Activated naive CD8-positive, alpha-beta T cell treated with anti-CD3 and anti-CD28 coated beads, Interleukin-2, amount 50 U/mL, for 16 hours (primary cell): ENCODE results near the gene ITPR2.
"Not testable (repeated sequence)": the region's sequence is repeated elsewhere in the genome, so short reads cannot be mapped to it uniquely, and the experiment has no call there.

Experiments
- DNase-seq: peaks from one replicate; pipeline ENCODE4 v3.0.0-alpha.2; 2020; ENCODE audit warnings: low read depth, low spot score

Gene ITPR2

DNA sequence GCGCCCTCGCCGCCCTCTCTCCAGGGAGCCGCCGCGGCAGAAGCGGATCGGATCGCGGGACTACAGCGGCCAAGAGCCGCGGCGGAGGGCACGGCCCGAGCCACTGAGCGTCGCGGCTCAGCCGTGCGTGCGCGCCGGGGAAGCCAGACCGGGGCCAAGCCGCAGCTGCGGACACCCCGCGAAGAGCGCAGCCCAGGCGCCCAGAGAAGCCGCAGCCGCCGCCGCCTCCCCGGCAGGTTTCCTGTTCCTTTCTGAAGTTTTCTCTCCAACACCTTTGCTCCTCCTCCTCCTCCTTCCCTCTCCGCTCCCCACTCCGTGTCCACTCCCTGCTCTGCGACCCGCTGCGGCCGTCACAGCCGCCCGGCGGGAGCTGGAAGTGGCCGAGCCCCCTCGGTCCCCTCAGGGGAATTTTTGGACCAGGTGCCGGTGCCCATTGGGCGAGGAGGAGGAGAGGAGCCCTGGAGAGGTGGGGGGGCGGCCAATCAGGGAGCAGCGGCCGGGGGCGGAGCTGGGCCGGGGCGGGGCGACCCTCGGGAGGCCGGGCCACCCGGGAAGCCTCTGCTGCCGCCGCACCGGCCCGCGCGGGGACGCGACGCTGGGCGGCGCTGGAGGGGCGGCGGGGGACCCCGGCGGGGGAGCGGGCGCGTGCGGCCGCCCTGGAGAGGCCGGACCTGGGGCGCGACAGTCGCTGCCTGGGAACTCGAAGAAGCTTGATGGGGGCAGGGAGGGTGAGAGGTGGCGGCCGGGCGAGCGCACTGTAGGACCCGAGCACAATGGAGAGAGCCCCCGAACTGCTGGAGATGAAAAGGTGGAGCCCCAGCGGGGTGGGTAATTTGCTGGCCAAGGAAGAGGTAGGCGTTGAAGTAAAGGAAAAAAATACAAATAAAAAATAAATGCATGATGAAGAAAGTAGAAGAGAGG lies at the start of gene ITPR2:
TSS of gene ITPR2 (minus strand) at position 373 of the 921 bp plus-strand sequence. CDS start 413 bp downstream, outside the sequence.
- DNase-seq: peak; percentile 82

DNA sequence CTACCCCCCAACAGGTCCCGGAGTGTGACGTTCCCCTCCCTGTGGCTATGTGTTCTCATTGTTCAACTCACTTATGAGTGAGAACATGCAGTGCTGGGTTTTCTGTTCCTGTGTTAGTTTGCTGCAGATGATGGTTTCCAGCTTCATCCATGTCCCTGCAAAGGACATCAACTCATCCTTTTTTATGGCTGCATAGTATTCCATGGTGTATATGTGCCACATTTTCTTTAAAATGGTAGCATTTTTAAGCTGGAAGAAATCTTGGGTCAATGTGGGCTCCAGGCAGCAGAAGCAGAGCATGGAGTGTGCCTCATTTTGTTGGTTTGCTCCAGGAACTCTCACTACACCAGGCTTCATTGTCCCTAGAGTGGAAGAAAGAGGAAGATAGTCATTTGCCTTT lies 47.6 kb upstream of the ITPR2 start:
- DNase-seq: no peak

DNA sequence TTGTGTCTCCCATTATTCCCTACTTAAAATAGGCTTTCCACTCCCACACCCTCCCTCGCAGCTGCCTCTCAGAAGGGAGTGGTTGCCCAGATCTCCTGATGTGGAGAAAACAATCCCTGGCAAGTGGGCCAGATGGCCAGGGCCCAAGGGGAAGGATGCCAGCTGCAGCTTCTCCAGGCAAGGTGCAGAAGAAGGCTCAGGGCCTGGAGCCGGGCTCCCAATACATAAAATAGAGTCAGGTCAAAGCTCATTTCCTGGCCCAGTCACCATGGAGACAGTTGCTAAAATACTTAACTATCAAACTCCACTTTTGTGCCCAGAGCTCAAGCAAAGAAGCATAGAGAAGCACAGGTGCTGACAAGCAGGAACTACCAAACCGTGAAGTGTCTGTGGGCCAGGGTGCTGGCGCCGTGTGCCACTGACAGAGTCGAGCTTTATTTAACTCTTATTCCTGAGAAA lies 45.7 kb upstream of the ITPR2 start:
- no peak for DNase-seq

DNA sequence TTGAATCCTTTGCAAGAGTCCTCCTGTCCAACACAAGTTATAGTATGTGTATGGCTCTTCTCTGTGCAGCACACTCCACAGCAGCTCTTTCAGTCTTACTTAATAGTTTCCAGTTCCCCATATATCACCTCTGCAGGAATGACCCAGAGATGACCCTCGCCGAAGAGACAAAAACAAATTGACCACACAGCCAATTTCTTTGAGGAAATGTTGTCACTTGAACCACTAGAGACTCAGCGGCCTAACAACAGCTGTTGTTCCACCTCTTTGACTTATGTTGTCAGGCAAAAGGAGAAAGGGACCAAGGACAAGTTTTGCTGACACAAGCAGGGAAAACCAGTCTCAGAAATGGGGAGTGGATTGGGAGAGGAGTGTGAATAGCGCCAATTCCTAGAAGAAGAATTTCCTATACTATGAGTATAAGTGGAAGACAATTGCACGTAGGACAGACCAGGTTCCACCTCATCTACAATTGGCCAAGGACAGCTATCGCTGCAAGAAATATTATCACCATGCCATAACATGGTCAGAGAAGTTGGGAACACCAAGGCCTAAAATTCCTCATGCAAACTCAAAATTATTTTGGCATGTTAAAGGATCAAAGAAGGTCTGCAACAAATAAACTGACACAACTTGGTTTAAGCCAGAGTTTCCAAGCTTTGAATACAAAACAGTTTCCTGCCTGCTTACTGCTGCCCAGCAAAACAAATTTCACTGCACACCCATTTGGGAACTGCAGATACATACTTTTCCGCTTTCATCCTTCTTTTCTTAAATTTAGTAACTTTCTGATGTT lies 41.7 kb upstream of the ITPR2 start:
- no peak for DNase-seq

DNA sequence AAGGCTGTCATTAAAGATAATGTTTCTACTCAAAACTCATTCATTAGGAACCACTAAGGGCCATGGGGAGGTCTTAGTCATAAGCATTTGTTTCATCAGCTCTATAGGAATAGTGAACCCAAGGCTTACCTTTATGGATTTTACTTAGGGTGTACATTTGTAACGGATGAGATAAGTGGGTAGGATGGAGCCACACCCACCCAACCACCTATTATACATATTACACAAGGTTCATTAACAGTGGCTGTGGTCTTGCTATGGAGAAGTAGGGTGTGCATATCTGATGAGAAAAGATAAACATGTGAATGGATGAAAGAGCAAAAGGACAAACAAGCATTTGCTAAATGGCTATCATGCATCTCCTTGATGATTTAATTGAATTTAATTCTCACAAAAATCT lies 39.6 kb upstream of the ITPR2 start:
- no peak for DNase-seq

DNA sequence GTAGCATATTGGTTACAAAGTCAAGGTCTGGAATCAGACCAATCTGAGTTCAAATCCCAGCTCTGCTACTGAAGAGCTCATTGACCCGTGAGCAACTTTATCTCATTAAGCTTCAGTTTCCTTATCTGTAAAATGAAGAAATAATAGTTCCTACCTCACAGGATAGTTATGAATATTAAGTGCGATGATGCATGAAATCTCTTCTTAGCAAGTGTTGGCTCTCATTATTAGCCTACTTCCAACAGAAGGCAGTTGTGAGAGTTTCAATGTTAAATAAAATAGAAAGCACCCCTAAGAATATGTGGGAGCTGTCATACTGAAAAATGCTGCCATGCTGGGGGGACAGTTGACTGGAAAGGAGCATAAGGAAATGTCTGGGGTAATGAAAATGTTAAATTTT lies 39.0 kb upstream of the ITPR2 start:
- DNase-seq: no peak

DNA sequence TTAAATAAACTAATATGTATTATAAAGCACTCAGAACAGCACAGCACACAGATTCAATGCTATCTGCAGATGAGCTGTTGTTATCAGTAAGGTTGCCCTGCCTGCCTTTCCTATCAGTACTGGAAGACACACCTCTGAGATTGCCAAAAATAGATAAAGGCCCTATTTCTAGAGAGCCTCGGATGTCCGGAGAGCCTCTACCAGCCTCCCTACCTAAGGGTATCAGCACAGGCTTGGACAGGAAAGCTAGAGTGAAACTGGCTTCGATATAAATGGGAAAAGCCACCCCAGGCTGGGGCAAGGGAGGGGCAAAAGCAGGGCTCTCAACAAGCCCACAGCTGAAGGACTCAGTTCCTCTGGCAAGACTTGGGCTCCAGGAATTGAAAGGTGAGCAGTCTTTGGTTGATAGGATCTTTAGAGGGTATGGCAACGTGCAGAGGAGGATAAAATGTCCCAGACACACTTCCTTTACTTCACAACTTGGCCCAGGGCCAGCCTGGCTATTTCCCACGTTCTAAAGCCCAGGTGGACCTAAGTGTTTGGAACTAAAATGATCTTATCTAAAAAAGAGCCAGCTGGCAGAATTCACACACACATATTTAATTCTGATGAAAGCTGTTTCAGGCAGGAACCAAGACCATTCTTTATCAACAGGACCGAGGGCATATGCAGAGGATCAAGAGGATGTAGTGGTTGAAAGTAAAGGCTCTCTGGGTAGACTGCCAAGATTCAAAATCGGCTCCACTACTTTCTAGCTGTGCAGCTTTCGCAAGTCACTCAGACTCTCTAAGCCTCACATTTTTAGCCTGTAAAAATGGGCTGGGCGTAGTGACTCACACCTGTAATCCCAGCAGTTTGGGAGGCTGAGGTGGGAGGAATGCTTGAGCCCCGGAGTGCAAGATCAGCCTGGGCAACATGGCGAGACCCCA lies 37.8 kb upstream of the ITPR2 start:
- DNase-seq: no peak

DNA sequence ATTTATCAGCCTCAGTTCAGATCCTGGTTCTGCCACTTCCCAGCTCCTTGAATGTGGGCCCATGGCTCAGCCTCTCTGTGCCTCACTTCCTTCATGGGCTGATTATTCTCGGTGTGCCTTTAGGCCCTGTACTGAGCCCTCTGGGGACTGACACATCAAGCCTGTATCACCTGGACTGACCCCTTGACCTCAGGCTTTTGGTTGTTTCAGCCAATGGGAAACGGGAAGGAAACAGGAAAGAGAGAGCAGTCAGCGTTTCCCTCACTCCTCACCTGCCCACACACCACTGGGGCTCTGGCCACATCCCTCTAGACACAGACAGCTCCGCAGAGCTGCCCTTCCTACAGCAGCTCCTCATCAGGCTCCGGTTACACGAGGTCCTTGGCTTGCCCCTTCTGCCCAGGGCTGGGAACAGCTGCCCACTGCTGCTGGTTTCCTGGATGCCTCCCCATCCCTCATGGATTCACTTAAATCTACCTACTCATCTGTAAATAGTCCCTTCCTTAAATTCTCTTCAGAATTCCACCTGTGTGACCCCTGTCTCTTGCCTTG lies 37.0 kb upstream of the ITPR2 start:
- no peak for DNase-seq

DNA sequence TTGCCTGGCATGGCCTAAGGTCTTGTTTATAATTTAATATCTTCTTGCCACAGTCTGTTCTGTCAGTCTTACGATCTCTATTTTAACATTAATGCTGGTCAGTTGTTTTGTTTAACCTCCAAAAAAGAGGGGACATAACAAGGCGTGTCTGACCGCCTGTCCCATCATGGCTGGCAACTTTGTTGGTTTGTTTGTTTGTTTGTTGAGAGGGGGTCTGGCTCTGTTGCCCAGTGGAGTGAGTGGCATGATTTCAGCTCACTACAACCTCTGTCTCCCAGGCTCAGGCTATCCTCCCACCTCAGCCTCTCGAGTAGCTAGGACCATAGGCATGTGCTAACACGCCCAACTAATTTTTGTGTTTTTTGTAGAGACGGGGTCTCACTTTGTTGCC lies 36.1 kb upstream of the ITPR2 start:
- no peak for DNase-seq

DNA sequence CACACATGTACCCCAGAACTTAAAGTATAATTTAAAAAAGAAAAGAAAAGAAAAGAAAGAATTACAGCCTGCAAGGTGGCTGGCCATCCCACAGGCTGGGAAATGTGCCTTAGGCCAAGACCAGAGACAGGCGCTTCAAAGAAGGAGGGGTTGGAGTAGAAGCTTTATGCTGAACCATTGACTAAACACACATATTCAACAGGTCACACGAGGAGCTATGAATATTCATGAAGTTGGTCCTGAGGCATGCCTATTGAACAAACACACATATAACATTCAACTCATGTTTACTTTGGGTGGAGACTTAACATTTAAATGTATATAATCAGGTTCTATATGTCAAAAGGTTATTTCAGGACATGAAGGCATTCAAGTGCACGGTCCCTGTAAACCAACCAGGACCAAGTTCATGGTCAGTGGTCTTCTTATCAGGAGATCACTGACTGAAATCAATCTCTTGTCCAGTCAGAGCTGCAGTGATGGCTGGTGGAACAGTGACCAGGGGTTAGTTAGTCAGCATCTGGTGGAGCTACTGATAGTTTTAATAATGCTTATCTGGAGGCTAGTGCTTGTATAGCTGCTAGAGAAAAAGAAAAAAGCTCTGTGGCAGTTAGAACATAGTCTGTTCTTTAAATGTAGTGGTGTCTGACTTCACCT lies 35.6 kb upstream of the ITPR2 start:
- DNase-seq: no peak

DNA sequence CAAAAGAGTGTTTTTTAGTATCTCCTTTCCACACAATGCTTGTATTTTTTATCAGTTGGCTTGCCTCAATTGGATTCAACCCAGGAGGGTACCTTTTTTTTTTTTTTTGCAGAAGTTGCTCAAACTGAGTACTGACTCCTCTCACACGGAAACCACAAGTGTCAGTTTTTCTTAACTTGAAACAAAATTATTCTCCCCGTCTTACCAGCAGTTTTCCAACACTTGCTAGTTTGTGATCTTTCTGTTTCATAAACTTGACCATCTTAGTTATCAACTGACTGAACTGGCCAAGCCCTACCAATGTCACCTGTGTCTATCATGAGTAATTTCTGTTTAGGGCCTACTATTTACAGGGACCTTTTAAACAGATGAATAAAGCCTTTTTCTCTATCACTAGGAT lies 34.1 kb upstream of the ITPR2 start:
- DNase-seq: no peak

DNA sequence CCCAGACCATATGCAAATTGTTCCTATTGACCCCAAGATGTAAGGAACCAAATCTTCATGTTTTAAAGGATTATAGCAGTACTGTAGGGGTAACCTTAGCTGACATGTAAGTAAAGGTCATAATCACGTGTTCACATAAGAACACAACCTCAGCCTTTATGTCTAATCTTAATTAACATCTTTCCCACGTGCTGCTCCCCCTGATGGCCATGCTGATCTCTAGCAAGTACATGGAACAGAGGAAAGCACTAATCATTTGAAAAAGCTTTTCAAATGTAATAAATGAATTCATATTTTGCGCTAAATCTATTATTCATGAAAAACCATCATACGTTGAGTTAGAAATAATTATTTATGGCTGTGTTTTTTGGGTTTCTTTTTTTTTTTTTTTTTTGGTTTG lies 30.5 kb upstream of the ITPR2 start:
- DNase-seq: no peak

DNA sequence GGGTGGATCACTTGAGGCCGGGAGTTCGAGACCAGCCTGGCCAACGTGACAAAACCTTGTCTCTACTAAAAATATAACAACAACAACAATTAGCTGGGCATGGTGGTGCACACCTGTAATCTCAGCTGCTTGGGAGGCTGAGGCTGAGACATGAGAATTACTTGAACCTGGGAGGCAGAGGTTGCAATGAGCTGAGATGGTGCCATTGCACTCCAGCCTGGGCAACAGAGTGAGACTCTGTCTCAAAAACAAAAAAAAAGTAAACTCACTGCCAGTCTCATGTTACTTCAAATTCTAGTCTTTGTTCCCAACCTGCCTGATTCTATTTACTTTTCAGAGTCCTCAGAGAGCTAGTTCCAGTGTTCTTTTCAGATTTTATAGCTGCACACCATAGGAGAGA lies 29.8 kb upstream of the ITPR2 start:
- DNase-seq: not testable (repeated sequence)

DNA sequence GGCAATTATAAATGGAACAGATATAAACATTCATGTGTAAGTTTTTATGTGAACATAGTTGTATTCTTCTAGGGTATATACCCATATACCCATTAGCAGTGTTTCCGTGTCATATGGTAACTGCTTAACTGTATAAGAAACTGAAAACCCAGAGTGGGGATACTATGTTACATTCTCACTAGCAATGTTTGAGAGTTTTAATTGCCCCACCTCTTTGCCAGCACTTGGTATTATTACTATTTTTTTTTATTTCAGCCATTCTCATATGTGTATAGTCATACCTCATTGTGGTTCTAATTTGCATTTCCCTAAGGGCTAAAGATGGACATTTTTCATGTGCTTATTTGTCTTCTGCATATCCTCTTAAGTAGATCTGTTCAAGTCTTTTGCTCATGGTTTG lies 28.7 kb upstream of the ITPR2 start:
- no peak for DNase-seq

DNA sequence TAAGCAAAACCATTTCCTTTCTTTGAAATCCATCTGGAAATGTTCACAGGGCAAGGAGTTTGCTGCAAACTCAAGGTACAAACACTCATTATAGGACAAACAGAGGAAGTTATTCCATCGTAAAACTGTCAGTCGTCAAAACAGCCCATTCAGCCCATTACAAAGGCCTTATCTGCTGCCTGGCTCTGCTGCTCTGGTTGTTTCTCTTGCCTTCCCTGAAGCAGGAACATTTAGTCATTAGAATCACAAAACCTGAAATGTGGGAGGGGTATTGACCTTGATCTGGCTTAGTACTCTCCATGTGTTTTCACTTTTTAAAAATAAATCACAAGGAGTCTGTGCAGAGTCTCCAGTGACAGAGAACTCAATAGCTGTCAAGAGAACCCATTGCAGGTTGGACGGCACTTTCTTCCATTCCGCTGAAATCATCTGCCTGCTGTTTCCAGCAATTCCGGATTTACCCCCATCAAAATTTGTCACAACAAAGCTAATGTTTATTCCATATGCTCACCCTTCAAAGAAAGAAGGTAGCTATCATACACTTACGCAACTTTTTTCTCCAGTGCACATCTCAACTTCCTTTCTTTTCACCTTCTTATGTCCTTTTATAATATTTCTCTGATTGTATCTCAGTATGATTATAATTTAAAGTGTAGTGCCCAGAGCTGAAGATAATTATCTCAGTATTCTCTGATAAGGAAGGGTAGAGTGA lies 24.6 kb upstream of the ITPR2 start:
- no peak for DNase-seq

DNA sequence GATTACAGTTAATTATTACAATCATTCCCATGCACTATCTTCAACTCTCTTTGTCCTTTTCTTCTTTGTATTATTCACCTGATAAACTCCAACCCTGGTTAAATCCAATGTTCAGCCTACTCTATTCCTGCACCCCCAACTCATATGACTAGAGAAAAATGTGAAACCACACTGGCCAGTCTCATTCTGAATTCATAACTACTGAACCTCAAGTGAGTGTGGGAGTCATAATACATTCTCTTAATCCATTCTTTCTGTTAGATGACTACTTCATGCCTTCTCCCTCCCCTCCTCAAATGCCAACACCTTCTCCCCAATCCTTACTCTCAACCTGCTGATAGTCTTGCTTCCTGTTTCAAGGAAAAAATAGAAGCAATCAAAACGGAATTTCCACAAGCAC lies 22.3 kb upstream of the ITPR2 start:
- DNase-seq: no peak

DNA sequence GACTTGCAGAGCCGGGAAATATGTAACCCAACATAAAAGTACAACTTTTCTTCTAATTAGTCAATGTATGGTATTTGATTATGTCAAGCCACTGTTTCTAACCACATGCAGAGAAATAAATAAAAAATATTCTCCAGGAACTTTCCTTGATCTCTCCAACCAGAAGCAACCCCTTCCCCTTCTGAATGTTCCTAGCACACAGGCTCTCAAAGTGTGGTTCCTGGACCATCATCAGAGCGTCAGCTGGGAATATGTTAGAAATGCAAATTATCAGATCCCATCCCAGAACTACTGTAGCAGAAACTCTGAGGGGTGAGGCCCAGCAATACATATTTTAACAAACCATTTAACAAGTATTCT lies 21.0 kb upstream of the ITPR2 start:
- DNase-seq: no peak

DNA sequence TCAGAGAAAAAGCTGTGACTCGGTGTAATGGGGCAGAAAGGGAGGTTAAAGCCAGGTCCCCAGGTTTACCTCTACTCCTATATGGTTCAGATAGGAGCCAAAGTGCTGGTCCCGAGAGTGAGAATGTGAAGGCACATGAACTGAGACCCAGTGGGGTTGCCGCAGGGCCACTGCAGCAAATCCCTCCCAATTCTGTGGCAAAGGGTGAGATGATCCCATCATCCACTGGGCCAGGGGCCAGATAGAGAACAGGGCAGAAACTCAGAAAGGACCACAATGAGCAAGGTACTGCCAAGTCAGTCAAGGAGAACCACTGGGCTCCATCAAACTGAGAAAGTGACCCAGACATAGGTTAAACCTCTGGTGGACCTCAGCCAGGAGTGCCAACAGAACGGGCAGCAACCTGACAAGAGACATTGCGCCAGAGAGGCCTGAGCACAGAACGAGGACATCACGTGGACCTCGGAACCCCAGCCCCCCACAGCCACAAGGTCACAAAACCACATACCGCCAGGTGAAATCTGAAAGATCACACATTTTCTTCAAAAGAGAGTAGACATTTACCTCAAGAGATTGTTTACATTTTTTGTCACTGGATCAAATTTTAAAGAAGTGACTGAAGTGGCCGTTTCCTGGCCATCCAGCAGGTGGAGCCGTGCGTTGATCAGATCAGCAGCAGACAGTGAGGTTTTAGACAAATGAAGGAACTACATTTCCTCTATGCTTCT lies 20.5 kb upstream of the ITPR2 start:
- DNase-seq: peak; percentile 30

DNA sequence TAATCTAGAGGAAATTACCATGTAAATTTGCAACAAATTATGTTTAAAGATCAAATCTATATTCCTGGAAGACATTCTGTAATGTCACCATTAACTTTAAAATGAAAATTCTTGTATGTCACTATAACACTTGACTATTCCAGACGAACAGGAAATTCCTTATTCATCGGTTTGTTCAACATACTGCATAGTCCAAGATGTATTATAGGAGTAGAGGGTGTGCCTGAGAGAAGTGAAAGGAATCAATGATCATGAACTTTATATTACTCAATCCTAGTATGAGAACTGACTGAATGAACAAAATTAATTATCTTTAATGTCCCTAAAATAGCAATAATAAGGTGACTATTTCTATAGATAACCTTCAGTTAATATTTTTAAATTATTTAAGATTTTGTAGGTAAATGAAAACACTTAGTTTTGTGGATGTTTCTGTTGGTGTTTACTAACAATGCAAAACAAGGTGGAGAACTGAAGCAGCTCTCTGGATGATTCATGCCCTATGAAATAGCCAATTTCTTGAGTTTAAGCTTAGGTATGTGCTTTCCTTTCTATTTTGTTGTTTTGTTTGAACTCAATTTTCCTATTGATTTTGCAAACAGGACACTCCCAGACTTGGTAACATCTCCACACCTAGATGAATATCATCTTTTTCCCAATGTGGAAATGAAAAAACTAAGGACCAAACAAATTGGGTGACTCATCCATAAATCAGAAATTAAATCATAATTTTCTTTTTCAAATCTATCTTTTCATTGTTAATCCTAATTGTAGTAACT lies 18.2 kb upstream of the ITPR2 start:
- no peak for DNase-seq
